Sigmoid colon (tissue), 7 donors: ENCODE data around the gene VPS13D. TPM values are rescaled to one million over a fixed set of nuclear protein-coding genes. Genes with fewer than 3 reads are reported as not detected.
A peak's percentile ranks its signal among the peaks of the same experiment; 100 is the strongest.

Experiments
- DNase-seq: peaks from one replicate; pipeline ENCODE4 v3.0.0-alpha.2; 2019
- H3K27ac ChIP-seq, 4 donors: fragments of 200-600 bp; sonication (generic); one replicate each; pipeline ENCODE4 v1.5.1; 2016 to 2019; ENCODE audit warnings: mild to moderate bottlenecking in 1 of 4
- H3K27me3 ChIP-seq, 3 donors: fragments of 200-600 bp; sonication (generic); one replicate each; pipeline ENCODE4 v1.5.1; 2019; ENCODE audit warnings: mild to moderate bottlenecking in 1 of 3
- H3K36me3 ChIP-seq, 4 donors: fragments of 200-600 bp; sonication (generic); one replicate each; pipeline ENCODE4 v1.5.1; 2016 to 2019
- H3K4me1 ChIP-seq, 4 donors: fragments of 200-600 bp; sonication (generic); one replicate each; pipeline ENCODE4 v1.5.1; 2017 to 2019
- H3K4me3 ChIP-seq, 4 donors: fragments of 200-600 bp; sonication (generic); one replicate each; pipeline ENCODE4 v1.5.1; 2017 to 2019; ENCODE audit warnings: mild to moderate bottlenecking in 2 of 4, moderate library complexity in 1 of 4
- H3K9me3 ChIP-seq, 4 donors: fragments of 200-600 bp in 3 of 4; sonication (generic) in 3 of 4; one replicate each; pipeline versions ENCODE4 v1.5.1 to v1.6.1; 2013 to 2019
- EP300 ChIP-seq, 4 donors: sonication (generic); formaldehyde crosslinking; IDR thresholded peaks; one replicate each; pipeline ENCODE4 v1.6.1; 2017; ENCODE audit warnings: antibody characterized with exemption in 4 of 4
- POLR2A ChIP-seq, 2 donors: fragments of 450-650 bp; IDR thresholded peaks; one replicate each; pipeline ENCODE4 v1.6.1; 2016; ENCODE audit warnings: antibody characterized with exemption in 2 of 2, mild to moderate bottlenecking in 2 of 2, moderate library complexity in 2 of 2
- POLR2AphosphoS5 ChIP-seq, 4 donors: sonication (generic); formaldehyde crosslinking; IDR thresholded peaks; one replicate each; pipeline ENCODE4 v1.6.1; 2017; ENCODE audit warnings: antibody characterized with exemption in 4 of 4
- WGBS, 2 donors: extraction: QIAGEN DNeasy Blood & Tissue Kit; methylation state at CpG; one replicate each; pipeline ENCODE4 v1.1.7; 2013; 5-methylcytosine and 5-hydroxymethylcytosine counted together
- intact Hi-C: fragments of 100-400 bp; cut with DNase I; formaldehyde crosslinking; loops from one replicate; pipeline ENCODE4 v1.15.1; 2023
- polyA plus RNA-seq, 3 donors: library from polyadenylated mRNA; stranded (reverse); fragments of 200-250 nt; gene quantifications; one replicate each; pipeline ENCODE4 v1.2.3, GENCODE V29; 2013
- total RNA-seq, 4 donors: library from RNA; depleted of rRNA; stranded (reverse); fragments of >200 nt; gene quantifications; one replicate each; pipeline ENCODE4 v1.1.0, GENCODE V29; 2016
- TF ChIP-seq, protein P1 (sequence below), 4 experiments: fragments of 450-650 bp in 3 of 4; fragments of 200-600 bp in 1 of 4; IDR thresholded peaks; one replicate each; pipeline ENCODE4 v1.5.1; 2016 to 2019; ENCODE audit warnings: antibody characterized with exemption in 4 of 4, mild to moderate bottlenecking in 3 of 4, moderate library complexity in 2 of 4
- donor health status: healthy with polysubstance abuse.
- donor health status: Bipolar disorder and iron deficiency.
- donor health status: healthy.

The VPS13D gene
- total and polyA plus RNA-seq, 7 donors = 7.6 to 90.8 (median 49.7) TPM

GRCh38 chr1:12495725-12496124 is 265.9 kb downstream of the VPS13D start:
- Histone ChIP-seq H3K9me3 (no peaks in the 10 kb centered on the region), H3K4me1 (peaks cover 0 to 37% (median 32%) of the 10 kb centered on the region in 4 donors), H3K27me3 (no peaks in the 10 kb centered on the region), H3K36me3 (peaks cover 0 to 6% (median 0%) of the 10 kb centered on the region in 4 donors), H3K27ac (peak overlapping the region; percentile 70 to 83 (median 76)), H3K4me3 (no peak overlapping the region)
- DNase-seq = no peak
- WGBS, 2 donors = 94 to 96% methylated on average over 11 of the region's 11 CpGs
- TF ChIP-seq, protein P1, sequence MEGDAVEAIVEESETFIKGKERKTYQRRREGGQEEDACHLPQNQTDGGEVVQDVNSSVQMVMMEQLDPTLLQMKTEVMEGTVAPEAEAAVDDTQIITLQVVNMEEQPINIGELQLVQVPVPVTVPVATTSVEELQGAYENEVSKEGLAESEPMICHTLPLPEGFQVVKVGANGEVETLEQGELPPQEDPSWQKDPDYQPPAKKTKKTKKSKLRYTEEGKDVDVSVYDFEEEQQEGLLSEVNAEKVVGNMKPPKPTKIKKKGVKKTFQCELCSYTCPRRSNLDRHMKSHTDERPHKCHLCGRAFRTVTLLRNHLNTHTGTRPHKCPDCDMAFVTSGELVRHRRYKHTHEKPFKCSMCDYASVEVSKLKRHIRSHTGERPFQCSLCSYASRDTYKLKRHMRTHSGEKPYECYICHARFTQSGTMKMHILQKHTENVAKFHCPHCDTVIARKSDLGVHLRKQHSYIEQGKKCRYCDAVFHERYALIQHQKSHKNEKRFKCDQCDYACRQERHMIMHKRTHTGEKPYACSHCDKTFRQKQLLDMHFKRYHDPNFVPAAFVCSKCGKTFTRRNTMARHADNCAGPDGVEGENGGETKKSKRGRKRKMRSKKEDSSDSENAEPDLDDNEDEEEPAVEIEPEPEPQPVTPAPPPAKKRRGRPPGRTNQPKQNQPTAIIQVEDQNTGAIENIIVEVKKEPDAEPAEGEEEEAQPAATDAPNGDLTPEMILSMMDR (IDR thresholded peaks at IDR 0.05) = no peak
- no peak for TF ChIP-seq POLR2AphosphoS5 (IDR thresholded peaks at IDR 0.05)
- TF ChIP-seq EP300 (IDR thresholded peaks at IDR 0.05) = no peak
- no peak for TF ChIP-seq POLR2A (IDR thresholded peaks at IDR 0.05)
- intact Hi-C loops = no loop called here

DNA sequence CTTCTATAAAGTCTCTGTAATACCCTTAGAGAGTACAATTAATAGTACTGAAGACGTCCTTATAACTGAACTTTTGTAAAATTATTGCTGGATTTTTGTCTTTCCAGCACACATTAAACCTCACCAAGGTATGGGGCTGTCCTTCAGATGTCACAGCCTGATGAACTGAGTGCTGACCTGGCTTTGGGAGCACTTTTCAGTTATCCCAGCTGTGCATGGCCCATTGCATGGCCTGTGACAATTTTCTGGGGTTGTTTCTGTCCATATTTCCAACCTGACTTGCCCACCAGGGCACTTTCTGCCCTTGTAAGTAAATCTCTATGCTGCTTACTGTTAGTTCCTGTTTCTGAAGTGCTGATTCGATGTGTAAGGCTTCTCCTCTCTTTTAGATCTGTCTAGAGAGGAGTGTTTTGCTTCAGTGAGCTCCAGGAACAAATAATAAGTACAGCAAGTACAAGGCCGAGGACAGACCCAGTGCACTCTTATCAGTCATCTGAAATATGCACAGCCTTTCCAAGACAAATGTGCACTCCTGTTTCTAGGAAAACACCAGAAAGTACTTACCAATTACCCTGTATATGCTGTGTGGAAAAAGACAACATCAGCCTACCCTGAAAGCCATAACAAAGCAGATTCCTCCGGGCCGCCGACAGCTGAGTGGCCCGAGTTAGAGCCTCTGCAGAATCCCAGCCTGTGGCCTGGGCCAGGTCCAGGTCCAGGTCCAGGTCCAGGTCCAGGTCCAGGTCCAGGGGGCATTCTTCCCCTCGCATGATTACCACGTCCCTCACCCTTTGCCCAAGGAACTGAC is 266.5 kb downstream of the VPS13D start:
- TF ChIP-seq POLR2A (IDR thresholded peaks at IDR 0.05) (no peak), POLR2AphosphoS5 (IDR thresholded peaks at IDR 0.05) (peak in 3 of 4 donors; percentile 38 to 67 (median 48)), EP300 (IDR thresholded peaks at IDR 0.05) (peak in 1 of 4 donors; percentile 33)
- TF ChIP-seq, protein P1 (IDR thresholded peaks at IDR 0.05) = peak in 1 of 4 experiments; percentile 10
- Histone ChIP-seq H3K36me3 (peaks cover 0 to 6% (median 0%) of the 10 kb centered on the region in 4 donors), H3K4me1 (peaks cover 0 to 37% (median 32%) of the 10 kb centered on the region in 4 donors), H3K27me3 (no peaks in the 10 kb centered on the region), H3K27ac (peak overlapping the region; percentile 70 to 83 (median 76)), H3K9me3 (no peaks in the 10 kb centered on the region), H3K4me3 (no peak overlapping the region)
- WGBS, 2 donors = 80 to 92% methylated on average over 9 of the region's 9 CpGs
- intact Hi-C loops = no loop called here
- no peak for DNase-seq

- Histone ChIP-seq H3K4me3 (no peak overlapping the region), H3K27ac (peak overlapping the region in 1 of 4 donors; percentile 16), H3K36me3 (peaks cover 0 to 6% (median 0%) of the 10 kb centered on the region in 4 donors), H3K27me3 (no peaks in the 10 kb centered on the region), H3K4me1 (peaks cover 0 to 28% (median 26%) of the 10 kb centered on the region in 4 donors), H3K9me3 (no peaks in the 10 kb centered on the region)
- no peak for DNase-seq
- WGBS, 2 donors = 88 to 91% methylated on average over 13 of the region's 13 CpGs
- TF ChIP-seq EP300 (IDR thresholded peaks at IDR 0.05) (peak in 1 of 4 donors; percentile 32), POLR2AphosphoS5 (IDR thresholded peaks at IDR 0.05) (peak in 1 of 4 donors; percentile 15)
- TF ChIP-seq, protein P1 (IDR thresholded peaks at IDR 0.05) = no peak
- intact Hi-C loops = no loop called here
Observed at GRCh38 chr1:12499539-12500240, 269.9 kb downstream of the VPS13D start.

GRCh38 chr1:12501661-12502060 is 271.8 kb downstream of the VPS13D start:
- H3K36me3 ChIP-seq = peaks cover 0 to 12% (median 0%) of the 10 kb centered on the region in 4 donors
- no peaks in the 10 kb centered on the region for H3K27me3 ChIP-seq
- peaks cover 0 to 21% (median 17%) of the 10 kb centered on the region in 4 donors for H3K4me1 ChIP-seq
- H3K27ac ChIP-seq = peak overlapping the region in 1 of 4 donors; percentile 35
- intact Hi-C loops = no loop called here
- H3K4me3 ChIP-seq = no peak overlapping the region
- DNase-seq = peak; percentile 0
- TF ChIP-seq POLR2A (IDR thresholded peaks at IDR 0.05) (no peak), POLR2AphosphoS5 (IDR thresholded peaks at IDR 0.05) (no peak), EP300 (IDR thresholded peaks at IDR 0.05) (no peak)
- TF ChIP-seq, protein P1 (IDR thresholded peaks at IDR 0.05) = no peak
- no peaks in the 10 kb centered on the region for H3K9me3 ChIP-seq
- 95 to 96% methylated on average over 9 of the region's 9 CpGs for WGBS, 2 donors
